GM19035 (cell line): ENCODE data around the gene DLGAP1.
"Not testable (repeated sequence)": the region's sequence is repeated elsewhere in the genome, so short reads cannot be mapped to it uniquely, and the experiment has no call there.

ENCODE experiments used
- ATAC-seq: cut with Tn5 transposase; IDR thresholded peaks from one replicate; pipeline ENCODE4 v1.9.1; 2021; ENCODE audit not compliant: unreplicated experiment

The DLGAP1 gene

DNA sequence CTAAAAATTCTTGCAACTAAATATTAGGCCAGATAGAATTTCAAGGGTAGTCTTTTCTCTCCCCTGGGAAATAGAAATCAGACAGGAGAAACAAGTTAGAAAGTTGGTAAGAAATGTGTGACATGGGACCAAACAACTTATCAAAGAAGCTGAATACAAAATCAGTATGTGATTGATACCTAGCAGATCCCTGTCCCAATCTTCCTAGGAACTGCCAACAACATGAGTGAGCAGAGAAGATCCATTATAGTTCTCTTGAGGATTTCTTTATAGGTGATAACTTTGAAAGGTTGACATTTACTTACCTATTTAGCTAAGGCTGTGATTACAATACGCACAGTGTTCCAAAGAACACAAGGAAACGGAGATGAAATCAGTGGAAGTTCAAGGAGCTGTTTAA lies 162.4 kb downstream of the DLGAP1 start:
- ATAC-seq: no peak

DNA sequence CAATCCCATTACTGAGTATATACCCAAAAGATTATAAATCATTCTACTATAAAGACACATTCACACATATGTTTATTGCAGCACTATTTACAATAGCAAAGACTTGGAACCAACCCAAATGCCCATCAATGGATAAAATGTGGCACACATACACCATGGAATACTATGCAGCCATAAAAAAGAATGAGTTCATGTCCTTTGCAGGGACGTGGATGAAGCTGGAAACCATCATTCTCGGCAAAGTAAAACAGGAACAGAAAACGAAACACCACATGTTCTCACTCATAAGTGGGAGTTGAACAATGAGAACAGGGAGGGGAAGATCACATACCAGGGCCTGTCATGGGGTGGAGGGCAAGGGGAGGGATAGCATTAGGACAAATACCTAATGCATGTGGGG lies 167.8 kb downstream of the DLGAP1 start:
- not testable (repeated sequence) for ATAC-seq

DNA sequence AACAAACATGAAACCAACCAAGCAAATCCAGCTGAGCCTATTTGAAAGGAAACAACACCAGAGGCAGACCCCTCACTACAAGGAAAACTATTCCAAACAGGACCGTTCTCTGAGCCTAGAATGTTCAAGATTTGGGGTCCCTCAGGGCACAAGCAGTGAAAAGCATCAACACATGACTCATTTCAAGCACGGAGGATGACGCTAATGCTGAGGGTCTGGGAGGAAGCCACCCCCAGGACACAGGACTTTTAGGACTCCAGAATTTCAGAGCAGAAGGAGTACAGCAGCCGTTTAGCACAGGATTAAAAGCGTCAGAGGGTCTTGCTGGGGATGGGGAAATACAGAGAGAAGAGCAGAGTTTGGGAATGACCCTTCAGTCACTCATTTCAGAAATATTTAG lies 168.9 kb downstream of the DLGAP1 start:
- no peak for ATAC-seq

DNA sequence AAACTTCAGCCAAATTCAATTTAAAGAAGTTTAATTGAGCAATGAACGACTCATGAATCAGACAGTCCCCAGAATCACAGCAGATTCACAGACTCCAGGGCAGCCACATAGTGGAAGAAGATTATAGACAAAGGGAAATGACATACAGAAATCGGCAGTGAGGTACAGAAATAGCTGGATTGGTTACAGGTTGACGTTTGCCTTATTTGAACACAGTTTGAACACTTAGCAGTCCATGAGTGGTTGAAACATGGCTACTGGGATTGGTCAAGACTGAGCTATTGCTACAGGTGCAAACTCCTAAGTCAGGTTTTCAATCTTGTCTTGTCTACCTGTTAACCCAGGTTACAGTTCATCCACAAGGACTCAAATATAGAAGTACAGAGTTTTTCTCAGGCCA lies 169.6 kb downstream of the DLGAP1 start:
- no peak for ATAC-seq

DNA sequence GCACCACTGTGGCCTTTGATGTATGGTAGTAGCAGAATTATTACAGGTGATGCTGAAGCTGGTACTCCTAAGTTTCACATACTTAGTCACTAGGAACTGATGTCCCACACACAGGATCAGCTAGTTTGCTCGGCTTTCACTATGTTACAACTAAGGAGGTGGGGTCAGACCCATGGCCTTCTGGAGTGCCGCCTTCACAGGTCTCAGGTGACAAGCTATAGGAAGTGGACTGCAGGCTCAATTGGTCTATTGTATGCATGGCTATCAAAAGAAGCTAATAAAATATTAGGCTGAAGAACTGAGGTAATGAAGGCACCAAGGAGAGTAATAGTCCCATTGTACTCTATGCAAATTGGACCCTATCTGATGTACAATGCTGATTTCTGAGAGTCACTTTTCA lies 170.6 kb downstream of the DLGAP1 start:
- no peak for ATAC-seq

DNA sequence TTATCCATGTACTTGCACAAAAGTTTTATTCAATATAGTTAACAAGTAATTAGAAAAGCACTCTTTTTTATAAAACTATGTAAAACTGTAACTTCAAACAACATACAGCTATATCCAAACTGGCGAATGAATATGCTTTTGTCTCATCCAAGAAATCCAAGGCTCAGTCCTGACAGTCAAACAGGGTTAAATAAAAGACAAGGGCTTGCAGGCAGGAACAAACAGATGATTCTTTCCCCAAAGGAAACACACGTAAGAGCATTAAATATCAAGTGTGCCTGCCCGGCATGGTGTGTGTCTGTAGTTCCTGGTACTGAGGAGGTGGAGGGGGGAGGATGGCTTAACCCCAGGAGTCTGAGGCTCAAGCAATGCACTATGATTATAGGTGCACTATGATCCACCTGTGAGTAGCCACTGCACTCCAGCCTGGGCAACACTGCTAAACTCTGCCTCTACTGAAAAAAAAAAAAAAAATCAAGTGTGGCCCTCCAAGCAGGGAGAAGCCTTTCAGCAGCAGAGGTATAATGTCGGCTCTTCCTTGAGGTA lies 171.3 kb downstream of the DLGAP1 start:
- no peak for ATAC-seq

DNA sequence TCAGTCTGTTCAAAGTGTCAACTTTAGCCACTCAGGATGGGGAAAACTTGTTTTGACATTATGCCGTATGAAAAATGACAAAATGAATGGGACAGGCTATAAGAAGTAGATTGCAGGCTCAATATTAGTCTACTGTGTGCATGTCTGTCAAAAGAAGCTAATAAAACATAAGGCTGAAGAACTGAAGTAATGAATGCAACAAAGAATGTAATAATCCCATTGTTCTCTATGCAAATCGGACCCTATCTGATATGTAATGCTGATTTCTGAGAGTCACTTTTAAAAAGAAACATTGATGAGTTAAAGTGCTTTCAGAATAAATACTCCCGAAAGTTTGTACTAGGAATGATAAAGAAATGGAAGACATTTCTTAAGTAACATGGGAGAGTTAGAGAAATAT lies 172.2 kb downstream of the DLGAP1 start:
- no peak for ATAC-seq

DNA sequence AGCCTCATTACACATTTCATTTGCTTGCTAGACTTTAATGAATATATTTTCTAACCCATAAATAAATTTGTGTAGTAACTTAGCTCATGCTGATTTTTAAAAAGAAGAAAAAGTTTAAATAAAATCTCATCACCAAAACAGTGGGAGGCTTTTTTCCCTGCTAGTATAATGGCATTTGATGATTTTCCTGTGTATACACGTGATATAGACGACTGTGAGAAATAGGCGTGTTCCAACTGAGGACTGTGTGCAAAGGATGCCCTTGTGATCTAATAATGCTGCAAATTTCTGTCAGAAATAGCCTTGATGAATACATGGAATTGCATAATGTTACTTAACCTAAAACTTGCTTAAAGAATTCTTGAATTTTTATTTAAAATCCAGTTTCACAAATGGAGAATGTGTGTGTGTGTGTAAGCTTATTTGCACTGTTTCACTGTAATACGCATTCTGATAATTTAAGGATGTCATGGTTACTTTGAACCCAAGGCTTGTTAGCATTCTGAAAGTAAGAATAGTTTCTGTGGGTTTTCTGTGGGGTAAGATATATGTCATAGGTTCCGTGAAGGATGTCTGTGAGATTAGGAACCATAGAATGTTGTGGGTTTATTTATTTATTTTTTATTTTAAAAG lies 178.0 kb downstream of the DLGAP1 start:
- ATAC-seq: no peak

DNA sequence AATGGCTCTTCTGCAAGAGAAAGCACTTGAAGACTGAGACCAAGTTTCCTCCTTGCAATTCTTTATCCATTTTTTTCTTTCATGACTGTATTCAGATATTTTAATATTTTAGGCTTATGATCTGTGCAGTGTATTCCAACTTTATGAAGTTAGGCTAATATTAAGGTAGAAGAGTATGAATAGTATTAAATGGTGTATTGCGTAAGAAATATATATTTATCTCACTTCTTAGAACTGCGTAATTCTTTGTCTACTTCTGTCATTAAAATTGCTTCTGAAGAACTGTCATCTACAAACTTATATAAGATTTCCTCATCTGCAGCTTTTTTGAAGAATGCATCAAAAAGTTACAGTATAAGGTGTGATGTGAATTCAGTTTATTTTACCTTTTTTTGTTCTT lies 183.2 kb downstream of the DLGAP1 start:
- no peak for ATAC-seq

DNA sequence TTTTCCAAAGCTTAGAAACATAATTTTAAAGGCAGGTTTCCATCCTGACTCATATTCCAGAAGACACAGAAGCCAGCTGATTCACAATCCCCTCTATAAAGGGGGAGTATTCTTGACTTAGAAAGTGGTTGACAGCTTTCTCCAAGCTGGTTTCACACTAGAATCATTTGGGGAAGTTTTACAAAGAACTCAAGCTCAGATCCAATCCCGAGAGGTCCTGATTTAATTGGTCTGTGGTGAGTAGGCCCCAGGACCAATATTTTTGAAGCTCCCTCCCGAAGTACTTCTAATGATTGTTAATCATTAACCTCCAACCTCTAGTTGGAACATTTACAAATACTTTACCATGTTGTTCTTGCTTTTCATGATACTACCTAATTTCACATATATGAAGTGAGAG lies 184.1 kb downstream of the DLGAP1 start:
- ATAC-seq: no peak

DNA sequence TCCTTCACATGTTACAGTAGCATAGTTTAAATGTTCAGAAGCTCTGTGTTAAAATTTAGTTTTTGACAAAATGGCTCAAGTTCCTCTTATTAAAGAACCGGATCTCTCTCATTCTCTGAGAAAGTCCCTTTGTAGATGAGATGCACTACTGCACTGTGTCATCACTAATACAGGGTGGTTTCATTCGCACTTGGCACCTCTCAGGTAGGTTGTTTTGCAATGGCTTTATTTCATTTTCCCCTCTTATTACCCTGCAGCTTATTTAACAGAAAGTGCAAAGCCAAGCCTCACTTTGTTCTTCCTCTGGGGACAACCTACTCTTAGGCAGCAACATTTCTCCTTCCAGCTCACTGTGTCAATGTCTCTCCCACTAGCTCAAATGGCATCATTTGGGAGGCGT lies 185.1 kb downstream of the DLGAP1 start:
- ATAC-seq: no peak

DNA sequence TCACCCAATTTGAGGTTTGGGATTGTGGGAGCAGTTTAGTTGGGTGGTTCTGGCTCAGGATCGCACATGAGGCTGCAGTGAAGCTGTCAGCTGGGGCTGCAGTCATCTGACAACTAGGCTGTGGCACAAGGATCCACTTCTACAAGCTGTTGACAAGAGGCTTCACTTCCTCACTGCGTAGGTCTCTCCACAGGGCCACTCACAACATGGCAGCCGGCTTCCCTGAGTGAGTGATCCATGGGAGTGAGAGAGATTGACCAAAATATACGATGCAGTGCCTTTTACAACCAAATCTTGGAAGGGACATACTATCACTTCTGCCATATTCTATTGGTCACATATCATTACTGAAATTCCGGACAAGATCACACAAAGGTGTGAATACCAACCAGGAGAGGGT lies 187.5 kb downstream of the DLGAP1 start:
- ATAC-seq: no peak

DNA sequence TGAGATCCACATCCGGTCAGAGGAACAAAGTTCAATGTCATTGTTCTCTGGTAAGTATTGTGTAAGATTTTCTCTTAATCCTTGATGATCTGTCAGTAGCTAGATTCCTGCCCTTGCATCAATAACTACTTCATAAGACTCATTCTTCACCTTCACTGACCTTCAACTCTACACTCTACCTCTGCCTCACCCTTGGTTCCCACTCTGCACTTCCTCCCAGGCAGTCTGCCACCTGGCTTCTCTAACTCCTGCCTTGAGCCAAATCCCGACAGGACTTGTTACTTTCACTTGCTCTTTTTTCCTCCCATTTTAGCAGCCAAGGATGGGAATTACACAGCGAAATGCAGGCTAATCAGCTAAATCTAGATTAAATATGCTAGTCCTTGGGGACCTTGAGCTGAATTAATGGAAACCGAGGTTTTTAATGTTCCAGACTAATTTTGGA lies 190.7 kb downstream of the DLGAP1 start:
- ATAC-seq: no peak

DNA sequence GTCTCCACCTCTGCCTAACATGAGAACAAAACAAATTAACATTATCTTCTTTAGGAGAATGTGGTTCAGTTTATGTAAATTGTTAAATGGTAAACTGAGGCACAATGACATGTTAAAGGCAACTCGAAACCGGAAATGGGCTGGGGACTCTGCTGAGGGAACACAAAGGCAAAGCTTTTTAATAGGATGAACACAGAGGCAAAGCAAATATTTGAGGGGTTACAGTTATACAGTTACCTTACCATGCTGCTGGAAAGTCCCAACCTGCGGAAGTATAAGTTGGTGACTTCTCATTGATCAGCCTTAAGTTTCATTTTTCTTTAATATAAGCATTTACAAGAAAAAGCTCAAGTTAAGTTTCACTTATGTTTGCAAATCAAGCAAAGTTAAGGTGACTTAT lies 195.0 kb downstream of the DLGAP1 start:
- no peak for ATAC-seq

DNA sequence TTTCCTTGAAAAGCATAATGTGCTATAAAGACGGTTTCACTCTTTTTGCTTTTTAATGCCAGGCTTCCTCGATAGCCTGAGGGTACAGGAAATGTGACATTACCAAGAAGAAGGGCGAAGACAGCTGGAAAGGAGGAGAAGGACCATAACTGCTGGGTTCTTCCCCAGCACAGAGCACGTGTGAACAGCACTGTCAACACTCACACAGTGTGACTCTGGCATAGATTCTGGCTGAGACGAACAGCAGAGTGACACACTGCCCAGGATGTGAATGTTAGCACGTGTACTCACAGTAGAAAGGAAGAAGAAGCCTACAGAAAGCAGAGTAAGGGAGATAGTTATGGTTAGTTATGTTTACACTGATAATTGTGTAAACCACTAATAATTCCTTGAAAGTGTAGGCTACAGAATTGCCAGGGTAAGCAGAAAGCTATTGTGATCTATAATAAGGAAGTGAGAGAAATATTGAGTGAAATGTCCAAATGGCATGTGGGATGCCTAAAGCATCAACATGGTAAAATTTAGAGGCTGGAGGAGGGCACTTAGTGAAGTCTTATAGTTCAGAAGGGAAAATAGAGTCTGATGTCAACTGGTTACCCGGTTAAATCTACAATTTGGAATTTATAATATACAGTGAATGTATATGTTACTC lies 198.2 kb downstream of the DLGAP1 start:
- no peak for ATAC-seq

DNA sequence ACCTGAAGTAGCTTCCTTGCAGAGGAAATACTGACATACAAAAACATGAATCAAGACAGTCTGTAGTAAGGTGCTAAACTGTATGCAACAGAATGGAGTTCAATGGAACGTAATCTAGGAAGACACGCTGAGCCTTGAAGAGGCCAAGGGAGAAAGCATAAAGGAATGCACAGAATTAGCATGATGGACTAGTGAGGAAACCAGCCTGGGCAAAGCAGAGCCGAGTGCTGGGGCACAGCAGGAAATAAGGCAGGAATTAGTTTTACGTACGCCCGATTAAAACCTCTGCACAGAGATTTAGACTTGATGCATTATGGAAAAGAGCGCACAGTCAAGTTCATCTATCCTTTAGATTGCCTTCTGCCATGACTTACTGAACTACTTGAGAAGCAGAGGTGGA lies 200.3 kb downstream of the DLGAP1 start:
- no peak for ATAC-seq

DNA sequence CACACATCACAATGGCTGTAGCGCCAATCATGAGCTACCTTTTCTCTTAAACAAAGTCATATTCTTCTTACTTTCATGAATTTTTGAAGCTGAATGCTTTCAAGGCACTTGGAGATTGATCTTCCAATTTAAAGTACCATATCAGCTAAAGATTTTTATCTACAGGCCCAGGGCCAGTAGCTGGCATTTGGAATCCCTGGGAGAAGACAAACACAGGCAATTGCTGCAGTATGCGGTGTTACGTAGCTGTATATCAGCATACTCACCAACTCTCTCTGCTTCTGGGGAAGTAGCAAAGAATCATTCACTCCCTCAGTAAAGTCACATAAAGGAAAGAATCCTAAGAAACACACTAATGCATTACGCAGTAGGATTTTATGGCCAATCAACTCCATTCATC lies 202.3 kb downstream of the DLGAP1 start:
- no peak for ATAC-seq

DNA sequence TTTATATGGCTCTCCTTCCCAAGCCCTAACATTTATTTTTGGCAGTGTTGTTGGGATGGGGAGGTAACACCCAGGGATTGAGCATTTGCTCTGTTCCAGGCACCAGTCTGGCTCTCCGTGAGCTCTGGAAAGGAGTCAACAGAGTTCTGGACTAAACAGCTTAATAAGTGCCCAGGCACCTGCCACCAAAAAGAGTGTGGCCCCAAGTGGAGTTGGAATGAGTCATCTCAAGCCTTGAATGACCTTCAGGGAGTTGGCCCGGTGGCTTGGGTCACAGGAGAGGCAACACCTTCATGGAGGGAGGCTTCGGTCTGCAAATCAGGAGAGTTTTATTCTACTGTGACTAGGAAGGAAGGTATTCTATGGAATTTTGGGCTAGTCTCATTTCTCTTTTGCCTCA lies 203.2 kb downstream of the DLGAP1 start:
- ATAC-seq: no peak

DNA sequence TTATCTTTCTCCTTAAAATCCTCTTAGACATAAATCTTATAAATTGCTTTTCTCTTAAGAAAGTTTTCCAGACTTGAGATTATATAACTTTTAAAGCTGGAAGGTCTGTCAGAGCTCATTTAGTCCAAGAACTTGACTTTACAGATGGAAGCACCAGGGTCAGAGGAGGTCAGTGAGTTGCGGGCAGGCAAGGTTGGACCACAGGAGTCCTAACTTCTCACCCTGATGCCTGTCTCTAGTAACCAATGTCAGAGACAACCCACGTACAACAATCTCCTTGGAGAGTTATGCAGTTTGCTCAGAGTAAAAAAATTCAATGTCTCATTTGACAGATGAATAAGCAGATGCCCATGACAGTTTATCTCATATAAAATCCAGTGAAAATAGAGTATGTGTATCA lies 203.9 kb downstream of the DLGAP1 start:
- no peak for ATAC-seq

DNA sequence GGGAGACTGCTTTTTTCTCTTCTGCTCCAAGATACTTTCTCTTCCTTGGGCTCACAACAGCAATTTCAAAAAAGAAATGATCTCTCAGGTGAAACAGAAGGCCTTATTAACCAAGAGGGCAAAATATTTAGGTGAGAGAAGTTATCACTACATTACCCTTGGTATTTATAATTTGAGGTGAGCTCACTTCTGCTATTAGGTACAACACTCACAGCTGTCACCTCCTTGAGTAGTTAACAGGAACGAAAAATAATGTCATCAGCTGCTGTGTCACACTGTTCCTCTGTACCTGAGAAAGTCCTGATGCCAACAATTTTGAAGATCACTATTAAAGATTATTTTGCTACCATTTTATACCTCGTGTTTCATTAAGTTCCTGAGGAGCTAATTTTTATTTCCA lies 205.0 kb downstream of the DLGAP1 start:
- ATAC-seq: no peak

DNA sequence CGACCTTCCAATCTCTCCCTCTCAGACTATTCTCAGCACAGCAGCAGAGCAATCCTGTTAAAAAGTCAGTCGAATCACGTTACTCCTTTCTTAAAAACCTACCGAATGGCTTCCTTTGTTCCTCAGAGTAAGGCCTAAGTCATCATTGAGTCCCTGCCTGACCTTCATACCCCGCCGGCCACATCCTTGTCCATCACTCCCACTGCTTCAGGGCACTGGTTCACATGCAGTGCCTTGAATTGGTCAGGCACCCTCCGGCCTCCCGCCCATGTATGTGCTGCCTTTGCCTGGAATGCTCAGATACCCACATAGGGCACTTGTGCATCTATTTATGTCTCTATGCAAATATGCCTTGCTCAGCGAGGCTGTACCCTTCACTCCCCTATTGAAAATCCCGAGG lies 206.4 kb downstream of the DLGAP1 start:
- no peak for ATAC-seq

DNA sequence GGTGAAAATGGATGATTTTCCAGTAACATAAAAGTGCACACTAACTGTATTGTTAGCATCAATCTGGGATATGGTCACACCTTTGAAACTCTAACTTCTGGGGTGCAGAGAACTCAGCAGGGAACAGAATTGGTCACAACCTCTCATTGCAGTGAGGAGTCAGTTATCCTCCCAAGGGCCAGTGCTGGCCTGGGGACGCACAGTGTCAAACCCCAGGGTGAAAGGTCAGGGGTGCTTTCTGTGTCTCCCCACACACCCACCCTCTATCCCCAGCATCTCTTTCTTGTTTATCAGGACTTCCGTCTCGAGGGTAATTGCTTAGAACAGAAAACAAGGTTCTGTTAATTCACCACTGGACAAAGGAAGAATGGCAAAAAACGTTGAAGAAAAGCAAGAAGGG lies 208.7 kb downstream of the DLGAP1 start:
- no peak for ATAC-seq

DNA sequence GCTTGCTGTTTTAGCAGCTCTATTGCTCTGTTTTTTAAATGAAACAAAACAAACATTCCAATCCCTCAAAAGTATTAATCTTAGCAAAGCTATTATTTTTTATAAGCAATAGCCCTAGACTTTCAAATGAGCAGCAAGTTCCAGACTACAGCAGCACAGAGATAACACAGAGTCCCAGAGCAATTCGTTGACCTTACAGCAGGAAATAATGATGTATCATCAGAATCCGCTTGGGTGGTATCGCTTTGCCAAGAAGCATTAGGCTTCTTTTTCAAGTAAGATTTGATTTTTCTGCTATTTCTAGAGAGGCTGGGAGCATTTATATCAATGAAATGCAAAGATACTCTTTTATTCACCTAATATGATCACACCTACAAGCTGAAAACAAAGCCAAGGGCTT lies 209.7 kb downstream of the DLGAP1 start:
- no peak for ATAC-seq
